GM23248 (cell line): ENCODE data around the gene TRAF3.

Experiments used
- EZH2 ChIP-seq: fragments of 200-600 bp; sonication (generic); IDR thresholded peaks from 2 replicates; pipeline ENCODE4 v1.6.1; 2018; ENCODE audit warnings: antibody characterized with exemption, mild to moderate bottlenecking; ENCODE audit not compliant: insufficient read depth, poor library complexity, severe bottlenecking
- EZH2phosphoT487 ChIP-seq: fragments of 200-600 bp; sonication (generic); IDR thresholded peaks from 2 replicates; pipeline ENCODE4 v1.6.1; 2018; ENCODE audit warnings: antibody characterized with exemption, moderate library complexity, mild to moderate bottlenecking, low read depth; ENCODE audit not compliant: insufficient read depth

DNA sequence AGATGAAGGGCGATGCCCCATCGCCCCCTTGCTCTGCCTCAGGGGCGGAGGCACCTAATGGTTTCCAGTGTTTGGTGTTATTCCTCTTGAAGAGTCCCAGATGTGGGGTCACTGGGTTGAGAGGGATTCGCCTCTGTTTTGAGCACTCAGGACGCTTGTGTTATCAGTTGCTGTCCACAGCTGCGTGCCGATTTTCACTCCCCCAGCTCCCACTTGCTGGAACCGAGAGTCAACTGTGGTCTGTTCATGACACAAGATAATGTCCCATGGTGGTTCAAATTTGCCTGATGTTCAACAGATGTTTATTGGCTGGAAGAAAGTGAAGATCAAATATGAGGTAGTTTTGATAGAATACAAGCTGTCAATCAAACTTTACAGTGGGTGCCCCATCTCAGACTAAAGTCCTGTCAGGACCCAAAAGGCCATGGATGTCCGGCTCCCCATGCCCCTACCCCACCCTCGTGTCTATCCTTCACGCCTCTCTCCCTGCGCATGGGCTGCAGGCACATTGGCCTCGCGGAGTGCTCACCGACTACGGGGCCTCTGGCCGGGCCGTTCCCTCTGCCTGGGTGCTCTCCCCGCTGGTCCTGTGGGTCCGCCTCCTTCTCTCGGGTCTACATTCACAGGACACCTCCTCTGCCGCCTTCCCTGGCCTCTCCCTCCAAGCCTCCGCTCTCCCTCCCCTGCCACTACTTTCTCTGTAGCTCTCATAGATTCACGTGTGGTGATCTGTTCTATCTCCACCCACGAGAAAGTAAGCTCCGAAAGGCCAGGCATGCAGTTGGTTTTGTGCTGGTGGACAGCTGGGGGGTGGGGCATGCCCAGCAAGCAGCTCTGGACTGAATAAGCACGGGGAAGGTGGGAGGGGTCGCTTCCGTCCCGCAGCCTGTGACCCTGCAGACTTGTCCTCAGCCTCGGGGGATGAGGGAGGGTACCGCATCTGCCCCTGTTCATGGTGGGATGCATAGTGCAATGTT lies 6.8 kb upstream of the TRAF3 start:
- no peak for TF ChIP-seq EZH2
- TF ChIP-seq EZH2phosphoT487: no peak
